Subcutaneous abdominal adipose tissue (tissue), 5 donors: ENCODE measurements around the gene GGN.
"Not testable (repeated sequence)": the region's sequence is repeated elsewhere in the genome, so short reads cannot be mapped to it uniquely, and the experiment has no call there.

Source experiments
- H3K27ac ChIP-seq: one replicate; pipeline ENCODE4 v1.7.0; 2013; ENCODE audit warnings: low read depth, mild to moderate bottlenecking, inconsistent platforms, low read length, moderate library complexity
- H3K27me3 ChIP-seq, 5 donors: one replicate each; pipeline ENCODE4 v1.7.0; 2013; ENCODE audit warnings: low read length in 5 of 5, inconsistent platforms in 1 of 5; ENCODE audit not compliant: control insufficient read depth in 5 of 5, insufficient read depth in 4 of 5
- H3K36me3 ChIP-seq, 5 donors: one replicate each; pipeline ENCODE4 v1.7.0; 2013; ENCODE audit warnings: low read length in 5 of 5; ENCODE audit not compliant: control insufficient read depth in 5 of 5, insufficient read depth in 5 of 5
- H3K4me1 ChIP-seq, 5 donors: one replicate each; pipeline ENCODE4 v1.7.0; 2013; ENCODE audit warnings: low read length in 5 of 5, mild to moderate bottlenecking in 3 of 5, moderate library complexity in 1 of 5; ENCODE audit not compliant: control insufficient read depth in 5 of 5, insufficient read depth in 5 of 5
- H3K4me3 ChIP-seq, 5 donors: one replicate each; pipeline ENCODE4 v1.7.0; 2013; ENCODE audit warnings: low read length in 5 of 5, low read depth in 1 of 5
- H3K9ac ChIP-seq, 5 donors: one replicate each; pipeline ENCODE4 v1.7.0; 2013; ENCODE audit warnings: low read length in 5 of 5, mild to moderate bottlenecking in 4 of 5, moderate library complexity in 3 of 5
- H3K9me3 ChIP-seq, 5 donors: one replicate each; pipeline ENCODE4 v1.7.0; 2013; ENCODE audit warnings: low read length in 5 of 5; ENCODE audit not compliant: control insufficient read depth in 5 of 5
- donor health status: healthy.
- donor health status: healthy.
- donor health status: healthy.
- donor health status: healthy.
- donor health status: healthy.

The GGN gene

GRCh38 chr19:38370299-38370698, 17.5 kb downstream of the GGN start:
- Histone ChIP-seq H3K4me1 (peaks cover under 1 to 8% (median 8%) of the 10 kb centered on the region in 5 donors), H3K9ac (no peak overlapping the region), H3K36me3 (no peaks in the 10 kb centered on the region), H3K27me3 (peaks cover 0 to 20% (median 4%) of the 10 kb centered on the region in 5 donors), H3K9me3 (no peaks in the 10 kb centered on the region), H3K27ac (no peak overlapping the region), H3K4me3 (no peak overlapping the region)

GRCh38 chr19:38369584-38369983, 18.2 kb downstream of the GGN start:
- Histone ChIP-seq H3K36me3 (no peaks in the 10 kb centered on the region), H3K27me3 (peaks cover 0 to 20% (median 7%) of the 10 kb centered on the region in 5 donors), H3K4me1 (peaks cover 0 to 5% (median 4%) of the 10 kb centered on the region in 5 donors), H3K27ac (no peak overlapping the region), H3K9me3 (no peaks in the 10 kb centered on the region), H3K4me3 (no peak overlapping the region), H3K9ac (no peak overlapping the region)

- H3K9ac ChIP-seq, result no peak overlapping the region
- no peaks in the 10 kb centered on the region for H3K9me3 ChIP-seq
- peaks cover 0 to 10% (median 9%) of the 10 kb centered on the region in 5 donors for H3K4me1 ChIP-seq
- peaks cover 0 to 23% (median 9%) of the 10 kb centered on the region in 5 donors for H3K27me3 ChIP-seq
- H3K27ac ChIP-seq, result no peak overlapping the region
- no peak overlapping the region for H3K4me3 ChIP-seq
- no peaks in the 10 kb centered on the region for H3K36me3 ChIP-seq
Observed at GRCh38 chr19:38367041-38367440, 20.8 kb downstream of the GGN start.

GRCh38 chr19:38362946-38363688, 24.7 kb downstream of the GGN start:
- H3K9me3 ChIP-seq, H3K27ac ChIP-seq, H3K9ac ChIP-seq, H3K36me3 ChIP-seq: not testable (repeated sequence)
- H3K27me3 ChIP-seq, result peaks cover 8 to 43% (median 27%) of the 10 kb centered on the region in 5 donors
- H3K4me3 ChIP-seq, result peak overlapping the region in 2 of 5 donors; percentile 64 to 71
- H3K4me1 ChIP-seq, result peaks cover 2 to 19% (median 17%) of the 10 kb centered on the region in 5 donors

- H3K4me3 ChIP-seq, result peak overlapping the region; percentile 64 to 71 (median 69)
- no peaks in the 10 kb centered on the region for H3K36me3 ChIP-seq
- peaks cover 2 to 19% (median 17%) of the 10 kb centered on the region in 5 donors for H3K4me1 ChIP-seq
- H3K9me3 ChIP-seq, result no peaks in the 10 kb centered on the region
- peaks cover 8 to 36% (median 27%) of the 10 kb centered on the region in 5 donors for H3K27me3 ChIP-seq
- no peak overlapping the region for H3K27ac ChIP-seq
- peak overlapping the region in 1 of 5 donors; percentile 25 for H3K9ac ChIP-seq
Observed at GRCh38 chr19:38362076-38362945, 25.5 kb downstream of the GGN start.

GRCh38 chr19:38361633-38362075, 26.2 kb downstream of the GGN start:
- H3K27me3 ChIP-seq, result peaks cover 10 to 38% (median 27%) of the 10 kb centered on the region in 5 donors
- peak overlapping the region in 3 of 5 donors; percentile 20 to 56 (median 52) for H3K9ac ChIP-seq
- no peaks in the 10 kb centered on the region for H3K36me3 ChIP-seq
- H3K4me3 ChIP-seq, result peak overlapping the region; percentile 40 to 71 (median 68)
- H3K9me3 ChIP-seq, result no peaks in the 10 kb centered on the region
- H3K4me1 ChIP-seq, result peaks cover 2 to 19% (median 17%) of the 10 kb centered on the region in 5 donors
- H3K27ac ChIP-seq, result no peak overlapping the region

- Histone ChIP-seq H3K9me3 (no peaks in the 10 kb centered on the region), H3K4me3 (peak overlapping the region; percentile 40 to 71 (median 64)), H3K27me3 (peaks cover 17 to 43% (median 32%) of the 10 kb centered on the region in 5 donors), H3K9ac (peak overlapping the region in 3 of 5 donors; percentile 20 to 56 (median 52)), H3K27ac (no peak overlapping the region), H3K4me1 (peaks cover 2 to 19% (median 17%) of the 10 kb centered on the region in 5 donors), H3K36me3 (no peaks in the 10 kb centered on the region)
Observed at GRCh38 chr19:38360839-38361631, 26.8 kb downstream of the GGN start.

- peaks cover 18 to 44% (median 32%) of the 10 kb centered on the region in 5 donors for H3K27me3 ChIP-seq
- H3K4me1 ChIP-seq, result peaks cover 2 to 19% (median 17%) of the 10 kb centered on the region in 5 donors
- H3K27ac ChIP-seq, result no peak overlapping the region
- no peaks in the 10 kb centered on the region for H3K9me3 ChIP-seq
- no peak overlapping the region for H3K4me3 ChIP-seq
- H3K36me3 ChIP-seq, result no peaks in the 10 kb centered on the region
- no peak overlapping the region for H3K9ac ChIP-seq
Observed at GRCh38 chr19:38360351-38360750, 27.5 kb downstream of the GGN start.

GRCh38 chr19:38359242-38360021, 28.4 kb downstream of the GGN start:
- H3K4me3 ChIP-seq, result no peak overlapping the region
- H3K27ac ChIP-seq, result no peak overlapping the region
- no peak overlapping the region for H3K9ac ChIP-seq
- no peaks in the 10 kb centered on the region for H3K9me3 ChIP-seq
- no peaks in the 10 kb centered on the region for H3K36me3 ChIP-seq
- H3K27me3 ChIP-seq, result peaks cover 20 to 44% (median 32%) of the 10 kb centered on the region in 5 donors
- peaks cover 2 to 19% (median 17%) of the 10 kb centered on the region in 5 donors for H3K4me1 ChIP-seq
